ENCODE measurements around the gene P4HA1.
"Not testable (repeated sequence)": the region's sequence is repeated elsewhere in the genome, so short reads cannot be mapped to it uniquely, and the experiment has no call there.

GRCh38 chr10:73036285-73036684 lies 60.4 kb downstream of the P4HA1 start:
- TF ChIP-seq POLR2A, CTCF (IDR thresholded peaks at IDR 0.05): not testable (repeated sequence)

Data from prostate gland (tissue), 2 donors.